AG09309 (cell line): Measurements from ENCODE around the gene AMTN.

Experiments used
- DNase-seq: peaks from one replicate; pipeline ENCODE4 v3.0.0-alpha.2; 2010; ENCODE audit warnings: low read depth
- H3K4me3 ChIP-seq: 2 replicates; pipeline ENCODE4 v1.5.1; 2011; ENCODE audit warnings: mild to moderate bottlenecking, low read depth, low read length, moderate library complexity; ENCODE audit not compliant: control insufficient read depth
- TF ChIP-seq, protein P1 (sequence below): IDR thresholded peaks from 2 replicates; pipeline ENCODE4 v1.5.1; 2011; ENCODE audit warnings: mild to moderate bottlenecking, low read depth, low read length, inconsistent platforms; ENCODE audit not compliant: insufficient read depth, control insufficient read depth; ENCODE audit errors: missing control alignments

AMTN gene

DNA sequence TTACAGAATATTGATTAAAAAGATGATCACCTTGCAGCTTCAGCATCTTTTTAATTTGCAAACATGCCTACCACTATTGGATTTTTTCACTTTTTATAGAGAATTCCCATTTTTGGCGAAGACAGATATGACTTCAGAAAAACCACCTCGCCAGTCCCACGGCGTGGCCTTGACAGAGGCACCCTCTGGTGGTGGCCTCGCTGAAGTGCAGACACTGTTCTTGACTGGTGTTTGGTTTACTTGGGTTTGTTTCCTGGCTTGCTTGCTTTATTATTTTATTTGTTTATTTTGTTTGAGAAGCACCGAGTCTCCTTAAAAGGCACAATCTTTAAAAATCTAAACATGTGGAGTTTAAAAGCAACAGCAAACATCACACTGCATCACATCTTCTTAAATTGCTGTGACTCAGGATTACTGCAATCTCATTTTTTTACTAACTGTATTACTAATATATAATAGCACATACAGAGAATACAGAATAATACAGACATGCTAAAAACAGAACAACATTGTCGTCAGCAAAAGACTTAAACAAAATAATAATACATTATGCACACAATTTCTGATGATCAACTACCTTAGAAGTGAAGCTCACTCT is 13.1 kb upstream of the AMTN start:
- no peak overlapping the region for H3K4me3 ChIP-seq
- TF ChIP-seq, protein P1, sequence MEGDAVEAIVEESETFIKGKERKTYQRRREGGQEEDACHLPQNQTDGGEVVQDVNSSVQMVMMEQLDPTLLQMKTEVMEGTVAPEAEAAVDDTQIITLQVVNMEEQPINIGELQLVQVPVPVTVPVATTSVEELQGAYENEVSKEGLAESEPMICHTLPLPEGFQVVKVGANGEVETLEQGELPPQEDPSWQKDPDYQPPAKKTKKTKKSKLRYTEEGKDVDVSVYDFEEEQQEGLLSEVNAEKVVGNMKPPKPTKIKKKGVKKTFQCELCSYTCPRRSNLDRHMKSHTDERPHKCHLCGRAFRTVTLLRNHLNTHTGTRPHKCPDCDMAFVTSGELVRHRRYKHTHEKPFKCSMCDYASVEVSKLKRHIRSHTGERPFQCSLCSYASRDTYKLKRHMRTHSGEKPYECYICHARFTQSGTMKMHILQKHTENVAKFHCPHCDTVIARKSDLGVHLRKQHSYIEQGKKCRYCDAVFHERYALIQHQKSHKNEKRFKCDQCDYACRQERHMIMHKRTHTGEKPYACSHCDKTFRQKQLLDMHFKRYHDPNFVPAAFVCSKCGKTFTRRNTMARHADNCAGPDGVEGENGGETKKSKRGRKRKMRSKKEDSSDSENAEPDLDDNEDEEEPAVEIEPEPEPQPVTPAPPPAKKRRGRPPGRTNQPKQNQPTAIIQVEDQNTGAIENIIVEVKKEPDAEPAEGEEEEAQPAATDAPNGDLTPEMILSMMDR: peak; percentile 97
- peak; percentile 5 for DNase-seq

DNA sequence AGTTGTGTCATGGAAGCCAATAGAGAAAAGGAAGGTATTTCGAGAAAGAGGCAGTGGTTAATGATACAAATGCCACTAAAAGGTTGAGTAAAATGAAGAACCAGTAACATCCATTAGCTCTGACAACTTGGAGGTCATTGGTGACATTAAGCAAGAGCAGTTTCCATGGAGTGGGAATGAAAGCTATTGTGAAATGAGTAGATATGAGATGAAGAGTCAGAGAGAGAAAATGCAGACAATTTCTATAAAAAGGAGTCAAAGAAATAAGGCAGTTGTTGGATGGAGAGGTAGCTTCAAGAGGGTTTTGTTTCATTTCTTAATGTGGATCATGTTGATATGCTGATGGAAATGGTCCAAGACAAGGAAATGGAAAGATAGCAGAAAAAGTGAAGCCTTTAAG is 9.6 kb upstream of the AMTN start:
- TF ChIP-seq, protein P1: no peak
- no peak overlapping the region for H3K4me3 ChIP-seq
- DNase-seq: peak; percentile 4

DNA sequence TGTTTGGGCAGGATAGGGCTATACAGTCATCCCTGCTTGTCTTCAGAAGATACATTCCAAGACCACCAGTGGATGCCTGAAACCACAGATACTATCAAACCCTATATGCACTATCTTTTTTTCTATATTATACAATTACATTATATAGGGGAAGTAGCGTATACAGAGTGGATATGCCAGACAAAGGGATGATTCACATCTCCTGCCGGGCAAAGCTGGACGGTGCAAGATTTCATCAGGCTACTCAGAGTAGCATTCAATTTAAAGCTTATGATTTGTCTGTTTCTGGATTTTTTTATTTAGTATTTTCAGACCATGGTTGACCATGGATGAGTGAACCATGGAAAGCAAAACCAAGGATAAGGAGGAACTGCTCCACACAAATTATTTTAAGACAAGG is 7.0 kb upstream of the AMTN start:
- TF ChIP-seq, protein P1: no peak
- H3K4me3 ChIP-seq: no peak overlapping the region
- no peak for DNase-seq

DNA sequence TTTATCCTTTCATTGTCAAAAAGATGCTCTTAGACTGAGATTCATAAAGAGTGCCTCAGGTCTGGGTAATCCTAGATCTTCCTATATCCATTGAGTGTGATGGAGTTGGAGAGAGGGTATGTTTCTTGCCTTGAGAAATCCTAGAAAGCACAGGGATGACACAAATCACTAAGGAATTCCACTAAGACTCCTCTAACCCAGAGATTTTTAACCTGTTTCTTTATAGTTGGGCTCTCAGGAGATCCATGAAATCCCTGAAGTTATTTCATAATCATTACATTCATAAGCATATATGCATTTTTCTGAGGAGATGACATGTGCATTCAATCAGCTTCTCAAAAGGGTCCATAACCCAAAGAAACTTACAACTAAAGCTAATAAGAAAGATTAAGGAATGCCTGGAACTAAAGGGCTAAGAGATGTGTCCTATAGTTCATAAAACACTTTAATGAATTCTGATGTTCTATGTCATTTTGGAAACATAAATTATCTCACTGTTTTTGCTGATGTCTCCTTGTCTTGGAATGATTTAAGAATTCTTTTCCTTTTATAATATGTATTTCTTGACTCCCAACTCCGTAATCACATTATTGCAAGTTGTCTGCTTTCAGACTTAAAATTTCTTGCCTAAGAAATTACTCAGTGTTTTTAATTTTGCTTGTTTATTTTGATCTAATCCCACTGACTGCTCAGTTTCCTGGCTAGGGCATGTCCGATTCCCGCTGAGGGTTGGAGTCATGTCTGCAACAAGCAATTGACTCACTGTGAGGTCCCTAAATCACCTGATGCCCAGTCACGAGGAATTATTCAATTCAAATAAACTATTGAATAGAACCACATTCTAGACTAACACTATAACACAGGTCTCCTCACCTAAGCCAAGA is 2.8 kb upstream of the AMTN start:
- no peak overlapping the region for H3K4me3 ChIP-seq
- TF ChIP-seq, protein P1: no peak
- DNase-seq: no peak

DNA sequence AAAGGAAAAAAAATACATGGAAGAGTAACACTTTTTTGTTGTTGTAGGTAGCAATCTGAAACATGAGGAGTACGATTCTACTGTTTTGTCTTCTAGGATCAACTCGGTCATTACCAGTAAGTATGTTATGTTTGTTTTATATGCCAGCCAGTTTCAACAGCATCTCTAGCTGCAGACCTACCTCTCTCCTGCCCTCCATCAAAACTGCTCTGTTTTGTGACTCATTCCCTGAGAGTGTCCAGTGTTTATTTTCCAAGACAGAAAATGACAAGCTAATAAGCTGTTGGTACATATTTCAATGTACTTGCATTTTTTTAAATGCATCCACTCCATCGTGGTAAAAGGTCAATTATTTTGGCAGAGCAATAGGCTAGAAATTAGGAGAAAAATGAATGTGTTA is 347 bp downstream of the AMTN start:
- TF ChIP-seq, protein P1: no peak
- no peak overlapping the region for H3K4me3 ChIP-seq
- no peak for DNase-seq

DNA sequence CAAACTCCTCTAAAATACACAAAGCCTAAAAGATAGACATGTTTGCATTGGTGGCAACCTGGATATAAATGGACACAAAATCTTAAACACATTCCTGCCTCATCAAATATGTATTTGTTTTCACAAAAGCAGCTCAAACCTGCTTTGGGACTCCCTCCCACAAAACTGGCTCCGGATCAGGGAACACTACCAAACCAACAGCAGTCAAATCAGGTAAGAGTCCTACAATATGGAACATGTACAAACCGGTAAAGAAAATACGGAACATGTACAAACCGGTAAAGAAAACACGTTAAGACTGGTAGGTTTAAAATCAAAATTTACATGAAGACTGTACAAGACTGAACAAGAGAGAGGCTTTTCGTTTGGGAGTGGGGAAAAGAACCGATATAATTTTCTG is 4.3 kb downstream of the AMTN start:
- no peak overlapping the region for H3K4me3 ChIP-seq
- TF ChIP-seq, protein P1: no peak
- DNase-seq: no peak
